ENCODE data around the gene PRAC1. TPM values are rescaled to one million over a fixed set of nuclear protein-coding genes. Genes with fewer than 3 reads are reported as not detected.

The PRAC1 gene
- total RNA-seq, 2 donors from 2014 or later: not detected

DNA sequence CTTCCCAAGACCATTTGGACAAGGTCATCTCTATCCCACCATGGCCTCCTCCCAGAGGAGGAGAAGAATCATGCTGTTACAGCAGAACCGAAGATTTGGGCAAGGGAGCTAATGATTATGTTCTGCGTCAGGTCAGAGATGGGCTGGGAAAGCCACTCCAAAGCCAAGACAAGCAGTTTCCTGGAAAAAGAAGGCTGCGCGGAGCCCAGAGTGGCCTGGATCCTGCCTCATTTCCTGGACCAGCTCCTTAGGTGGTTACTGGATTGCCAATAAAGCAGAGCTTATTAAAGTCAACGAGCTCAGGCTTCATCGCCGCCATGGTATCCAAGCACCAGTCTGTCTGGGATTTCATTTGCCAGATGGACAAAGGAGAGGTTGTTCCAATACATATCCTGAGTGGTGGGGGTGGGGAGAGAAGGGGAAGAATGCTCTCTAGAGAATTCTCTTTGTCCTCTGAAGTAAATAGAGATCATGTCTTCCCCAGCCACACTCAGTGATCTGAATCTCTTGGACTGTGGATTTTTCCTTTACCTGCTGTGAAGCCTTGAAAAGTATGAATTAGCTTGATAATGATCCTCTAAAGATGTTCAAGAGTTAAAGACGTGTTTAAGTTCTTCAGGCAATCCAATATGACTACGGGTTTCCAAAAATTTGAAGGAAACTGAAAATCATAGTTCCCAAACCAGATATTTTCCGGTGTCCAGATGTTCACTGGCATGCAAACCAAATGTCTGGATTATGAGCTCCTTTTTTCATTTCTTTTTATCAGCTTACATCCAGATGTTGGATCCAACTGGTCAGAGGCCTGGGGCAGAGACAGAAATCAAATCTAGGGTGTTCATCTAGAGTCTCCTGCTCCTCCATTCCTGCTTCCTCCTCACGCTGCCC lies 17.7 kb downstream of the PRAC1 start:
- no peaks in the 10 kb centered on the region for H3K36me3 ChIP-seq (replicated peaks in 1 of 2; ENCODE audit: insufficient read depth in 1 of 2, low read depth in 2 of 2)
- no peak overlapping the region for H3K27ac ChIP-seq
- H3K4me1 ChIP-seq: no peaks in the 10 kb centered on the region
- DNase-seq: no peak
- intact Hi-C loops (cut with DNase I): no loop called here
- no peak for ATAC-seq
- no peaks in the 10 kb centered on the region for H3K9me3 ChIP-seq
- no peak for TF ChIP-seq POLR2A (IDR thresholded peaks at IDR 0.05)
- TF ChIP-seq, protein P1, sequence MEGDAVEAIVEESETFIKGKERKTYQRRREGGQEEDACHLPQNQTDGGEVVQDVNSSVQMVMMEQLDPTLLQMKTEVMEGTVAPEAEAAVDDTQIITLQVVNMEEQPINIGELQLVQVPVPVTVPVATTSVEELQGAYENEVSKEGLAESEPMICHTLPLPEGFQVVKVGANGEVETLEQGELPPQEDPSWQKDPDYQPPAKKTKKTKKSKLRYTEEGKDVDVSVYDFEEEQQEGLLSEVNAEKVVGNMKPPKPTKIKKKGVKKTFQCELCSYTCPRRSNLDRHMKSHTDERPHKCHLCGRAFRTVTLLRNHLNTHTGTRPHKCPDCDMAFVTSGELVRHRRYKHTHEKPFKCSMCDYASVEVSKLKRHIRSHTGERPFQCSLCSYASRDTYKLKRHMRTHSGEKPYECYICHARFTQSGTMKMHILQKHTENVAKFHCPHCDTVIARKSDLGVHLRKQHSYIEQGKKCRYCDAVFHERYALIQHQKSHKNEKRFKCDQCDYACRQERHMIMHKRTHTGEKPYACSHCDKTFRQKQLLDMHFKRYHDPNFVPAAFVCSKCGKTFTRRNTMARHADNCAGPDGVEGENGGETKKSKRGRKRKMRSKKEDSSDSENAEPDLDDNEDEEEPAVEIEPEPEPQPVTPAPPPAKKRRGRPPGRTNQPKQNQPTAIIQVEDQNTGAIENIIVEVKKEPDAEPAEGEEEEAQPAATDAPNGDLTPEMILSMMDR (IDR thresholded peaks at IDR 0.05): no peak
- H3K27me3 ChIP-seq: peaks cover 0 to 19% of the 10 kb centered on the region in 2 donors
- no peak overlapping the region for H3K4me3 ChIP-seq
- 58 to 62% methylated on average over 11 of the region's 11 CpGs for WGBS, 2 donors

GRCh38 chr17:48701864-48702532 lies 20.3 kb downstream of the PRAC1 start:
- WGBS, 2 donors: 80 to 82% methylated on average over 10 of the region's 10 CpGs
- Histone ChIP-seq H3K36me3 (replicated peaks in 1 of 2; ENCODE audit: insufficient read depth in 1 of 2, low read depth in 2 of 2) (no peaks in the 10 kb centered on the region), H3K4me3 (no peak overlapping the region), H3K27me3 (peaks cover 0 to 19% of the 10 kb centered on the region in 2 donors), H3K27ac (no peak overlapping the region), H3K9me3 (no peaks in the 10 kb centered on the region), H3K4me1 (no peaks in the 10 kb centered on the region)
- no peak for TF ChIP-seq POLR2A (IDR thresholded peaks at IDR 0.05)
- TF ChIP-seq, protein P1 (IDR thresholded peaks at IDR 0.05): no peak
- no peak for ATAC-seq
- intact Hi-C loops (cut with DNase I): no loop called here
- no peak for DNase-seq

DNA sequence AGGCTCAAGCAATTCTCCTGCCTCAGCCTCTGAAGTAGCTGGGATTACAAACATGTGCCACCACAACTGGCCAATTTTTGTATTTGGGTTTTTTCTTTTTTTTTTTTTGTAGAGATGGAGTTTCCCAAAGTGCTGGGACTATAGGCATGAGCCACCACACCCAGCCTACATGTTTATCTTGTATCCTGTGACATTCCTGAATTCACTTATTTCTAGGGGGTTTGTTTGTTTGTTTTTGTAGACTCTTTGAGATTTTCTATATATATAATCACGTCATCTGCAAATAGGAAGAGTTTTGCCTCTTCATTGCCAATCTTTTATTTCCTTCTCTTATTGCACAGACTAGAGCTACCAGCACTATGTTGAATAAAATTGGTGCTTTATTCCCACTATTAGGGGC lies 29.1 kb downstream of the PRAC1 start:
- 27 to 30% methylated on average over 1 of the region's 1 CpG for WGBS, 2 donors
- no peak for TF ChIP-seq POLR2A (IDR thresholded peaks at IDR 0.05)
- TF ChIP-seq, protein P1 (IDR thresholded peaks at IDR 0.05): no peak
- no peak for ATAC-seq

GRCh38 chr17:48692049-48692448 lies 30.3 kb downstream of the PRAC1 start:
- Histone ChIP-seq H3K27me3 (no peaks in the 10 kb centered on the region), H3K4me1 (no peaks in the 10 kb centered on the region), H3K9me3 (no peaks in the 10 kb centered on the region), H3K27ac (no peak overlapping the region), H3K4me3 (no peak overlapping the region), H3K36me3 (replicated peaks in 1 of 2; ENCODE audit: insufficient read depth in 1 of 2, low read depth in 2 of 2) (no peaks in the 10 kb centered on the region)
- no peak for TF ChIP-seq POLR2A (IDR thresholded peaks at IDR 0.05)
- TF ChIP-seq, protein P1 (IDR thresholded peaks at IDR 0.05): no peak
- 60 to 66% methylated on average over 1 of the region's 1 CpG for WGBS, 2 donors
- no peak for DNase-seq
- ATAC-seq: no peak
- intact Hi-C loops (cut with DNase I): no loop called here

More for the DNA sequence above, 29.1 kb downstream of the PRAC1 start:
- Histone ChIP-seq H3K4me1 (no peaks in the 10 kb centered on the region), H3K27me3 (no peaks in the 10 kb centered on the region), H3K36me3 (replicated peaks in 1 of 2; ENCODE audit: insufficient read depth in 1 of 2, low read depth in 2 of 2) (no peaks in the 10 kb centered on the region), H3K27ac (no peak overlapping the region), H3K4me3 (no peak overlapping the region), H3K9me3 (no peaks in the 10 kb centered on the region)
- intact Hi-C loops (cut with DNase I): no loop called here
- DNase-seq: no peak
